ENCODE results near the gene SLC16A10.
"Not testable (repeated sequence)": the region's sequence is repeated elsewhere in the genome, so short reads cannot be mapped to it uniquely, and the experiment has no call there.

SLC16A10 gene

GRCh38 chr6:111088668-111089003 lies 1.3 kb downstream of the SLC16A10 start:
- Histone ChIP-seq H3K9ac (ENCODE audit: low read depth, low read length) (0 out of 2 replicates have a peak overlapping the region, but pooled peaks have one; percentile 26), H3K27ac (ENCODE audit: low read length) (no peak overlapping the region), H3K27me3 (ENCODE audit: insufficient read depth, low read length) (peaks cover 48% of the 10 kb centered on the region), H3K4me3 (ENCODE audit: low read length) (peak overlapping the region; percentile 74), H3K9me3 (ENCODE audit: insufficient read depth, low read depth, low read length) (no peaks in the 10 kb centered on the region), H3K36me3 (ENCODE audit: insufficient read depth, low read depth, low read length) (no peaks in the 10 kb centered on the region), H3K4me1 (ENCODE audit: insufficient read depth, low read length) (peaks cover 13% of the 10 kb centered on the region; the same call in 1 of the 2 replicates)

DNA sequence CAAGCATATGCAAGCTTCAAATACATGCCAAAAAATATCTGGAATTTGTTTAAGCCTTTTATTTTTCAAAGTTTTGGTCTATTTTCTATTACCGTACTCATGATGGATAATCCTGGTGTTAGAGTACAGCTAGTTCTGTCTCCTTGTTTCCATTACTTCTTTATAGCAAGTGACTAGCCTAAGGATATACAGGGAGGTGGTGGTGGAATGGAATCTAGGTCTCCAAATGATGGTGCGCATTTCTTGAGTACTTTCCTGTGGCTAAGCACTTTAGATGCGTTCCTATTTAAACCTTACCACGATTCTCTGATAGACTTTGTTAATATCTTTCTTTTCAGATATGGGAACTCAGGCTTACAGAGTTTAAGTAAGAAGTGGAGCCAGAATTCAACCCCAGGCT lies 3.5 kb downstream of the SLC16A10 start:
- no peak overlapping the region for H3K27ac ChIP-seq (ENCODE audit: low read length)
- no peaks in the 10 kb centered on the region for H3K9me3 ChIP-seq (ENCODE audit: insufficient read depth, low read depth, low read length)
- no peaks in the 10 kb centered on the region for H3K36me3 ChIP-seq (ENCODE audit: insufficient read depth, low read depth, low read length)
- peaks cover 43% of the 10 kb centered on the region for H3K27me3 ChIP-seq (ENCODE audit: insufficient read depth, low read length)
- H3K9ac ChIP-seq (ENCODE audit: low read depth, low read length), result no peak overlapping the region
- peaks cover 13% of the 10 kb centered on the region; the same call in 1 of the 2 replicates for H3K4me1 ChIP-seq (ENCODE audit: insufficient read depth, low read length)
- no peak overlapping the region; the same call in 1 of the 2 replicates for H3K4me3 ChIP-seq (ENCODE audit: low read length)

- Histone ChIP-seq H3K9ac (ENCODE audit: low read depth, low read length) (no peak overlapping the region), H3K9me3 (ENCODE audit: insufficient read depth, low read depth, low read length) (no peaks in the 10 kb centered on the region), H3K36me3 (ENCODE audit: insufficient read depth, low read depth, low read length) (no peaks in the 10 kb centered on the region), H3K27ac (ENCODE audit: low read length) (no peak overlapping the region), H3K4me3 (ENCODE audit: low read length) (no peak overlapping the region), H3K27me3 (ENCODE audit: insufficient read depth, low read length) (peaks cover 31% of the 10 kb centered on the region), H3K4me1 (ENCODE audit: insufficient read depth, low read length) (peaks cover 13% of the 10 kb centered on the region; the same call in 1 of the 2 replicates)
These were observed 4.7 kb downstream of the SLC16A10 start for GRCh38 chr6:111091987-111092386.

DNA sequence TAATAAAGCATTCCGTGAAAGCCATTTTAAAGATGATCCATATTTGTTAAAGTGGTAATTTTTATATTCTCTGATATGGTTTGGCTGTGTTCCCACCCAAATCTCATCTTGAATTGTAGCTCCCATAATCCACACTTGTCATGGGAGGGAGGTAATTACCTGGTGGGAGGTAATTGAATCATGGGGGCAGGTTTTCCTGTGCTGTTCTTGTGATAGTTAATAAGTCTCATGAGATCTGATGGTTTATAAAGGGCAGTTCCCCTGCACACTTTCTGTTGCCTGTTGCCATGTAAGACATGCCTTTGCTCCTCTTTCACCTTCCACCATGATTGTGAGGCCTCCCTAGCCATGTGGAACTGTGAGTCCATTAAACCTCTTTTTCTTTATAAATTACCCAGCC lies 8.2 kb downstream of the SLC16A10 start:
- H3K4me1 ChIP-seq (ENCODE audit: insufficient read depth, low read length); H3K4me3 ChIP-seq (ENCODE audit: low read length); H3K27me3 ChIP-seq (ENCODE audit: insufficient read depth, low read length); H3K9me3 ChIP-seq (ENCODE audit: insufficient read depth, low read depth, low read length); H3K27ac ChIP-seq (ENCODE audit: low read length); H3K9ac ChIP-seq (ENCODE audit: low read depth, low read length); H3K36me3 ChIP-seq (ENCODE audit: insufficient read depth, low read depth, low read length): not testable (repeated sequence)

GRCh38 chr6:111096246-111096645 lies 8.9 kb downstream of the SLC16A10 start:
- H3K27me3 ChIP-seq (ENCODE audit: insufficient read depth, low read length), result no peaks in the 10 kb centered on the region
- H3K27ac ChIP-seq (ENCODE audit: low read length), result no peak overlapping the region
- no peaks in the 10 kb centered on the region for H3K4me1 ChIP-seq (ENCODE audit: insufficient read depth, low read length)
- no peaks in the 10 kb centered on the region for H3K9me3 ChIP-seq (ENCODE audit: insufficient read depth, low read depth, low read length)
- H3K4me3 ChIP-seq (ENCODE audit: low read length), result no peak overlapping the region
- H3K9ac ChIP-seq (ENCODE audit: low read depth, low read length), result no peak overlapping the region
- H3K36me3 ChIP-seq (ENCODE audit: insufficient read depth, low read depth, low read length), result no peaks in the 10 kb centered on the region

DNA sequence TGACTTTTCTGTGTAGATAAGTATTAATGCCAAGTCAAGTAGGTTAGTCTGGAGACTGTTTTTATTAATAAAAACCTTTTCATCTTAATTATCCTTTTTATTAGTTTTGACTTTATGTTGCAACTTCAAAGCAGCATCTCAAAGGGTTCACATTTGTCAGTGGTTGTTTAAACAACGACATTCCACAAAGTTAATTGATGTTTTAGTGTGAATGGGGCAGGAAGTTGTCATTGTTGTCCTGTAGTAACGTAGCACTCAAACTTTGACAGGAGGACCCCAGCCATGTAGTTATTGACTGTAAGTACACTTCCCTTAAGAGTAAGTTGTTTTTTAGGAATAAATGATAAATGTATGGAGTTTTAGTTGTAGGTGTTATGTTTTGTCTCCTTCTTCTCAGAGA lies 11.3 kb downstream of the SLC16A10 start:
- Histone ChIP-seq H3K4me3 (ENCODE audit: low read length) (no peak overlapping the region), H3K27me3 (ENCODE audit: insufficient read depth, low read length) (no peaks in the 10 kb centered on the region), H3K4me1 (ENCODE audit: insufficient read depth, low read length) (no peaks in the 10 kb centered on the region), H3K36me3 (ENCODE audit: insufficient read depth, low read depth, low read length) (no peaks in the 10 kb centered on the region), H3K9me3 (ENCODE audit: insufficient read depth, low read depth, low read length) (no peaks in the 10 kb centered on the region), H3K27ac (ENCODE audit: low read length) (no peak overlapping the region), H3K9ac (ENCODE audit: low read depth, low read length) (no peak overlapping the region)

GRCh38 chr6:111101987-111102386 lies 14.7 kb downstream of the SLC16A10 start:
- Histone ChIP-seq H3K9ac (ENCODE audit: low read depth, low read length) (no peak overlapping the region), H3K36me3 (ENCODE audit: insufficient read depth, low read depth, low read length) (no peaks in the 10 kb centered on the region), H3K27me3 (ENCODE audit: insufficient read depth, low read length) (no peaks in the 10 kb centered on the region), H3K4me3 (ENCODE audit: low read length) (no peak overlapping the region), H3K4me1 (ENCODE audit: insufficient read depth, low read length) (no peaks in the 10 kb centered on the region), H3K9me3 (ENCODE audit: insufficient read depth, low read depth, low read length) (no peaks in the 10 kb centered on the region), H3K27ac (ENCODE audit: low read length) (no peak overlapping the region)

- Histone ChIP-seq H3K4me3 (ENCODE audit: low read length) (no peak overlapping the region), H3K9me3 (ENCODE audit: insufficient read depth, low read depth, low read length) (0 out of 2 replicates have a peak, but pooled peaks cover 5% of the 10 kb centered on the region), H3K27ac (ENCODE audit: low read length) (no peak overlapping the region), H3K27me3 (ENCODE audit: insufficient read depth, low read length) (no peaks in the 10 kb centered on the region), H3K9ac (ENCODE audit: low read depth, low read length) (no peak overlapping the region), H3K36me3 (ENCODE audit: insufficient read depth, low read depth, low read length) (no peaks in the 10 kb centered on the region), H3K4me1 (ENCODE audit: insufficient read depth, low read length) (no peaks in the 10 kb centered on the region)
These were observed 18.3 kb downstream of the SLC16A10 start for GRCh38 chr6:111105578-111105977.

DNA sequence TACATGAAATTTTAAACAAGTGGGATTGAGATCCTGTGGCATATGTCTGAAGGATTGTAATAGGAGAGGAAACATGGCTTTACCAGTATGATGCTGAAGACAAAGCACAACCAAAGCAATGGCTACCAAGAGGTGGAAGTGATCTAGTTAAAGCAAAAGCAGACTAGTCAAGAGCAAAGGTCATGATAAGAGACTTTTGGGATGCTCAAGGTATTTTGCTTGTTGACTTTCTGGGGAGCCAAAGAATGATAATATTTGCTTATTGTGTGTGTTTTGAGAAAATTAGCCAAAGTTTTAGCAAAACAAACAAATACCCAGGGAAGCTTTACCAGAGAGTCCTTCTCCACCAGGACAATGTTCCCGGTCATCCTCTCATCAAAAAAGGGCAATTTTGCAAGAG lies 20.3 kb downstream of the SLC16A10 start:
- Histone ChIP-seq H3K4me1 (ENCODE audit: insufficient read depth, low read length) (no peaks in the 10 kb centered on the region), H3K27ac (ENCODE audit: low read length) (no peak overlapping the region), H3K4me3 (ENCODE audit: low read length) (no peak overlapping the region), H3K27me3 (ENCODE audit: insufficient read depth, low read length) (no peaks in the 10 kb centered on the region), H3K9me3 (ENCODE audit: insufficient read depth, low read depth, low read length) (0 out of 2 replicates have a peak, but pooled peaks cover 5% of the 10 kb centered on the region), H3K36me3 (ENCODE audit: insufficient read depth, low read depth, low read length) (no peaks in the 10 kb centered on the region), H3K9ac (ENCODE audit: low read depth, low read length) (no peak overlapping the region)

DNA sequence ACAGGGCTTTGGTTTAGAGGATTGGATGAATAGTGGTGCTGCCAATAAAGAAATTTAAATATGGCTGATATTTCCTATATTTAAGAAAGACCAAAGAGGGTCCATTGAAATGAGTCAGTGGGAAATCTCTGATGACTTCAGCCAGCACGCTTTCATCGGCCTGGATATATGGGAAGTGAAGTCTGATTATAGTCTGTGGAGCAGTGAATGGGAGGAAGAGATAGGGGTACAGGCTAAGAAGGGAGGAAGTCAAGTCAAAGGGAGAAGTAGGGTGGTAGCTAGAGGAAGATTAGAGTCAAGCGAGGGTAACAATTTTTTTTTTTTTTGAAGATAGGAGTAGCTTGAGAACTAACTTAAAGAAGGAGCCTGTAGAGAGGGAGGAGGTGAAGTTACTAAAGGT lies 22.7 kb downstream of the SLC16A10 start:
- no peaks in the 10 kb centered on the region for H3K27me3 ChIP-seq (ENCODE audit: insufficient read depth, low read length)
- H3K36me3 ChIP-seq (ENCODE audit: insufficient read depth, low read depth, low read length), result no peaks in the 10 kb centered on the region
- H3K9ac ChIP-seq (ENCODE audit: low read depth, low read length), result no peak overlapping the region
- H3K9me3 ChIP-seq (ENCODE audit: insufficient read depth, low read depth, low read length), result 0 out of 2 replicates have a peak, but pooled peaks cover 5% of the 10 kb centered on the region
- no peak overlapping the region for H3K4me3 ChIP-seq (ENCODE audit: low read length)
- no peak overlapping the region for H3K27ac ChIP-seq (ENCODE audit: low read length)
- 0 out of 2 replicates have a peak, but pooled peaks cover 6% of the 10 kb centered on the region for H3K4me1 ChIP-seq (ENCODE audit: insufficient read depth, low read length)

- H3K4me3 ChIP-seq (ENCODE audit: low read length), result no peak overlapping the region
- H3K4me1 ChIP-seq (ENCODE audit: insufficient read depth, low read length), result 0 out of 2 replicates have a peak, but pooled peaks cover 6% of the 10 kb centered on the region
- H3K9ac ChIP-seq (ENCODE audit: low read depth, low read length), result no peak overlapping the region
- no peaks in the 10 kb centered on the region for H3K36me3 ChIP-seq (ENCODE audit: insufficient read depth, low read depth, low read length)
- no peaks in the 10 kb centered on the region for H3K27me3 ChIP-seq (ENCODE audit: insufficient read depth, low read length)
- no peaks in the 10 kb centered on the region for H3K9me3 ChIP-seq (ENCODE audit: insufficient read depth, low read depth, low read length)
- H3K27ac ChIP-seq (ENCODE audit: low read length), result no peak overlapping the region
These were observed 26.2 kb downstream of the SLC16A10 start for GRCh38 chr6:111113336-111114086.

DNA sequence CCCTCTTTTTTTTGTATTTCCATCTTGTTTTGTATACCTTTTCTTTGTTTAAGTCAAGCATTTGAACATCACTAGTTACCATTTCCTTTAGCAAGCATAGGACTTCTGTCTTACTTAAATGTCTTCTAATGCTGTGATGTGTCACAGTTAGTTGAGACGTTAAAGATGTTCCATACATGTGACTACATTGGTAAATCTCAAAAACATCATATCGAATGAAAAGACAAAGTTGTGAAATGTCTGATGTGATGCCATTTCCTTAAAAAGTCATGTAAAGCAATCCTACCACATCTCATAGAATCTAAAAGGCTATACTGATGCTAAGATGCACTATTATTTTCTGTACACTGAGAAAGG lies 26.8 kb downstream of the SLC16A10 start:
- H3K4me3 ChIP-seq (ENCODE audit: low read length), result no peak overlapping the region
- no peak overlapping the region for H3K9ac ChIP-seq (ENCODE audit: low read depth, low read length)
- no peaks in the 10 kb centered on the region for H3K9me3 ChIP-seq (ENCODE audit: insufficient read depth, low read depth, low read length)
- H3K27ac ChIP-seq (ENCODE audit: low read length), result no peak overlapping the region
- H3K4me1 ChIP-seq (ENCODE audit: insufficient read depth, low read length), result 0 out of 2 replicates have a peak, but pooled peaks cover 6% of the 10 kb centered on the region
- H3K27me3 ChIP-seq (ENCODE audit: insufficient read depth, low read length), result no peaks in the 10 kb centered on the region
- H3K36me3 ChIP-seq (ENCODE audit: insufficient read depth, low read depth, low read length), result no peaks in the 10 kb centered on the region
